A673 (cell line): ENCODE results near the gene TSPEAR. TPM values are rescaled to one million over a fixed set of nuclear protein-coding genes. Genes with fewer than 3 reads are reported as not detected.

ENCODE experiments used
- BruUV-seq: library from RNA; stranded (reverse); fragments of 400-500 nt; replicated peaks from 2 replicates; lab custom pipeline; 2021; lab: Mats Ljungman, UMichigan
- CTCF ChIA-PET: fragments of 300-600 bp; sonication (Branson Sonifier 250); formaldehyde crosslinking; loops from one replicate; lab custom pipeline; 2022; ENCODE audit warnings: antibody characterized with exemption; lab: Charles Lee
- POLR2A ChIA-PET: fragments of 300-600 bp; sonication (Branson Sonifier 250); formaldehyde crosslinking; loops from one replicate; lab custom pipeline; 2022; ENCODE audit warnings: antibody characterized with exemption; ENCODE audit not compliant: low non-redundant PET; lab: Charles Lee
- DNase-seq: peaks from one replicate; pipeline ENCODE4 v3.0.0-alpha.2; 2015; ENCODE audit warnings: low spot score
- H3K27ac ChIP-seq: fragments of 200-600 bp; sonication (generic); 2 replicates; pipeline ENCODE4 v1.5.1; 2016; ENCODE audit warnings: mixed run types, low read depth, mild to moderate bottlenecking, mixed read lengths, antibody characterized with exemption, low read length; ENCODE audit not compliant: poor library complexity, severe bottlenecking
- H3K27me3 ChIP-seq: fragments of 200-600 bp; sonication (generic); replicated peaks from 2 replicates; pipeline ENCODE4 v1.6.1; 2017; ENCODE audit warnings: mixed run types, low read depth, mild to moderate bottlenecking, mixed read lengths, antibody characterized with exemption, low read length; ENCODE audit not compliant: insufficient read depth, poor library complexity
- H3K36me3 ChIP-seq: fragments of 200-600 bp; sonication (generic); 2 replicates; pipeline ENCODE4 v1.6.1; 2016; ENCODE audit warnings: mixed run types, mild to moderate bottlenecking, mixed read lengths, antibody characterized with exemption, low read length; ENCODE audit not compliant: insufficient read depth, poor library complexity, severe bottlenecking
- H3K4me1 ChIP-seq: fragments of 200-600 bp; sonication (generic); 2 replicates; pipeline ENCODE4 v1.6.1; 2017; ENCODE audit warnings: mixed run types, mild to moderate bottlenecking, mixed read lengths, antibody characterized with exemption, low read length; ENCODE audit not compliant: insufficient read depth, poor library complexity, severe bottlenecking
- H3K4me3 ChIP-seq: fragments of 200-600 bp; sonication (generic); 2 replicates; pipeline ENCODE4 v1.5.1; 2016; ENCODE audit warnings: low read depth, mixed run types, mild to moderate bottlenecking, mixed read lengths, low read length; ENCODE audit not compliant: poor library complexity, severe bottlenecking
- H3K9me3 ChIP-seq: fragments of 200-600 bp; sonication (generic); 2 replicates; pipeline ENCODE4 v1.6.1; 2016; ENCODE audit warnings: mixed run types, low read depth, mild to moderate bottlenecking, mixed read lengths, antibody characterized with exemption, low read length; ENCODE audit not compliant: poor library complexity, severe bottlenecking
- CTCF ChIP-seq: fragments of 300-800, 200-600 bp; sonication (generic); conservative IDR thresholded peaks from 2 replicates; pipeline ENCODE4 v1.5.1; 2017; ENCODE audit warnings: low read depth, mild to moderate bottlenecking, antibody characterized with exemption, low read length, moderate library complexity, mixed read lengths
- EZH2 ChIP-seq: fragments of 200-600 bp; sonication (generic); IDR thresholded peaks from 2 replicates; pipeline ENCODE4 v1.6.1; 2017; ENCODE audit warnings: borderline replicate concordance, low read depth, mild to moderate bottlenecking, mixed read lengths, antibody characterized with exemption, low read length; ENCODE audit not compliant: poor library complexity, severe bottlenecking
- intact Hi-C: fragments of 100-400 bp; cut with micrococcal nuclease; formaldehyde crosslinking; loops from one replicate; pipeline ENCODE4 v1.10.0; 2022; ENCODE audit not compliant: unreplicated experiment
- total RNA-seq: library from RNA; stranded (reverse); gene quantifications from 2 replicates; pipeline ENCODE4 v1.2.3, GENCODE V29; 2021

TSPEAR gene
- total RNA-seq, 1 experiment from 2014 or later = 8.3 TPM

DNA sequence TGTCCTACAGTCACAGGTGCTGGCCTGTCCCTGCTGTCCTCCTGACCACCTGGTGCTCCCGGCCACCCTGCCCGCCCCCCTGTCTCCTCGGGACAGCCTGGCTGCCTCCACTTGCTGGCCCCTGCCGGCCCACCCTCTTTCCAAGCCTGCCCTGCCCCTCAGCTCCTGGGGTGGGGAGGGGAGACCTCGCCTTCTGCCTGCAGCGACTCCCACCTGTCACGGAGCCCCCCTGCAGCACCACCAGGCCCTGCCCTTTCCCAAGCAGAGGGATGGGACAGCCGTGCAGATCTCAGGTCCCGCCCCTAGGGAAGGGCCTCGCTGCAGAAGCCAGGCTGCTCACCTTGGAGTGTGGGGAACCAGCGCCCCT is 248.6 kb downstream of the TSPEAR start:
- no TSS peak for BruUV-seq
- TF ChIP-seq EZH2 = no peak
- no peak for TF ChIP-seq CTCF
- POLR2A ChIA-PET = no interaction called here

GRCh38 chr21:44462086-44462833 is 249.1 kb downstream of the TSPEAR start:
- DNase-seq = no peak
- H3K27ac ChIP-seq = no peak overlapping the region
- H3K4me3 ChIP-seq = no peak overlapping the region
- ChIA-PET CTCF (no interaction called here), POLR2A (no interaction called here)
- BruUV-seq = no TSS peak
- intact Hi-C loops = no loop called here
- no peaks in the 10 kb centered on the region for H3K4me1 ChIP-seq
- no peaks in the 10 kb centered on the region for H3K27me3 ChIP-seq
- no peaks in the 10 kb centered on the region for H3K36me3 ChIP-seq
- no peaks in the 10 kb centered on the region for H3K9me3 ChIP-seq
- TF ChIP-seq CTCF = no peak
- no peak for TF ChIP-seq EZH2

More for the DNA sequence above, 248.6 kb downstream of the TSPEAR start:
- no peak for DNase-seq
- Histone ChIP-seq H3K4me1 (no peaks in the 10 kb centered on the region), H3K36me3 (no peaks in the 10 kb centered on the region), H3K27ac (no peak overlapping the region), H3K4me3 (no peak overlapping the region), H3K9me3 (no peaks in the 10 kb centered on the region), H3K27me3 (no peaks in the 10 kb centered on the region)
- intact Hi-C loops = no loop called here
- CTCF ChIA-PET = no interaction called here

DNA sequence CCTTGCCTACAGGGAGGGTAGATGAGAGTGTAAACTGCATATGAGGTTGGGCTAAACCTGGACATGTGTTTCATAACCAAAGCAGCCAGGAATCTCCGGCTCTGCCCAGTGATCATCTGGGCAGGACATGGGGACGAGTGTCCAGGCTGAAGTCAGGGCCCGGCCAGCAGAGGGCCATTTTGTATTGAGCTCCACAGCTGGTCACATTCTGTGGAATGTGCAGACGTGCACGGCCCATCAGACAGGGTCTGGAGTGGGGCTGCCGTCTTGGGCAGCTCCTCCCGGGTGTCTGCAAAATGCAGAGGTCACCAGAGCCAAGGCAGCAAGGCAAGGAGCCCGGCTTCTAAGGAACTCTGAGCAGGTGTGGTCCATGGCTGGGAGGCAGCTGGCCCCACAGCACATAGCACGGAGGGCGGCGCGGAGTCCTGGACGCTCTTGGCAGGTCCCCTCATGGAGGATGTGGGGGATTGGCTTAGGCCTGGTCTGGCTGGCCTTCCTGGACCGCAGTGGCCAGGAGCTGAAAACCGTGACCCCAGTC is 249.8 kb downstream of the TSPEAR start:
- BruUV-seq = no TSS peak
- H3K27me3 ChIP-seq = no peaks in the 10 kb centered on the region
- no peaks in the 10 kb centered on the region for H3K4me1 ChIP-seq
- DNase-seq = no peak
- H3K4me3 ChIP-seq = no peak overlapping the region
- intact Hi-C loops = no loop called here
- no peaks in the 10 kb centered on the region for H3K36me3 ChIP-seq
- ChIA-PET CTCF (no interaction called here), POLR2A (no interaction called here)
- H3K27ac ChIP-seq = no peak overlapping the region
- TF ChIP-seq EZH2 (no peak), CTCF (no peak)
- no peaks in the 10 kb centered on the region for H3K9me3 ChIP-seq
